ENCODE results near the gene PLCL2.
"Not testable (repeated sequence)": the region's sequence is repeated elsewhere in the genome, so short reads cannot be mapped to it uniquely, and the experiment has no call there.

Gene PLCL2

DNA sequence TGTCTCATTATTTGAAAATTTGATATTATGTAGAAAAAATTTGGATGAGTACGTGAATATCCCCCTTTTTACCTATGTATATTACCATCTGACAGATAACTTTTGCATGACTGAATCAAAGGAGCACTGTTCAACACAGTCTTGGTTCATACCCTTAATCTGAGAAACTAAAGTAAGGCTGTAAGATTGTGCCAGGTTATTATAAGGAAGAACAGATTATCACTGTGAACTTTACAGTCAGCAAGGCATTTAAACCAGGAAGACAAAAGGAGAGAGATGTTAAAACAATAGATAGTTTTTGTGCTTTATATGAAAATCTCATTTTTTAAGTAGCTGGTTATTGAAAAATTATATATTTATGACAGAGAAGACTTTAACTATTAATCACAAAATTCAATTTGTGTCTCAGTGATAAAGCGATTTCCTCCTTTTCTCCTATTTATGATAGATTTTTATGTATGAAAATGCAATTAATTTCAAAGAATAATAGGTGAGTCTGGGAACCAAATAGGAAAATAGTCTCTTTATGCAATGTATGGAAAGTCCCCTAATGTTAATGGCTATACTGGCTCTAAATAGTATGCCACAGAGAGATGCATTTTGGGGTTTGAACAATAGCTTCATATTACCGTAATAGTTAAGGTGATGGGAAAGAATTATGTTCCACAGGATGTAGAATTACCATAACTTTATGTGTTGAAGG is 33.4 kb downstream of the PLCL2 start:
- DNase-seq (ENCODE audit: low read depth), result no peak

DNA sequence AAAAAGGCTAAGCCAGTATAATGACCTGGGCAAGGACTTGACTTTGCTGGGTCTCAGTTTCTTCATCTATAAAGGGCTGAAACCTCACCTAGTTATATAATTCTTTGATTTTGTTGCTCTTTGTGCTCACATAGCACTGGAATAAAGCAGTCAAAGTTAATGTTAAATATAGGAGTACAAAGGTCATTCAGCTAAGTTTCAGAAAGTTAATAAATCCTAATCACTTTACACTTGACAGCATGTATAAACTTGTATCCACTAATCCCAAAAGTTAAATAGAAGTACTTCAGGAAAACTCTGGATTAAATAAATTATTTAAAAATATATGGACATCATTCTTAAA is 33.9 kb downstream of the PLCL2 start:
- DNase-seq (ENCODE audit: low read depth), result no peak

DNA sequence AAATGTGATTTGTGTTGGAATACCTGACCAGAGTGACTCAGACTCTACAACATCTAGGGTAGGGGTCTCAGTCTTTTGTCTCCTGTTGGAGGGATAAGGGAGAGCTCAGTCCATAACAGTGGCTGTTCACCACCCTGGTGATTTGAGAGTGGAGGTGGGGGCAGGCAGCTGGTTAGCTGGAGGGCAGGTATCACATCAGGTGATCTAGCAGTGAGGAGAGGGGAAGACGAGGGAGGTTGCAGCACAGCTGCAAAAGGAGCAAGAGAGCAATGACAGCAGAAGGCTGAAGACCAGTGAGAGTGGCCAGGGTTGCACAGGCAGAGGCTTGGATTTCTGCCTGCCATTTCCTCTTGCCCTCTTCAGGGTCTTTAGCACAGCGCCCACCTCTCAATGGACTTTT is 38.4 kb downstream of the PLCL2 start:
- no peak for DNase-seq (ENCODE audit: low read depth)

DNA sequence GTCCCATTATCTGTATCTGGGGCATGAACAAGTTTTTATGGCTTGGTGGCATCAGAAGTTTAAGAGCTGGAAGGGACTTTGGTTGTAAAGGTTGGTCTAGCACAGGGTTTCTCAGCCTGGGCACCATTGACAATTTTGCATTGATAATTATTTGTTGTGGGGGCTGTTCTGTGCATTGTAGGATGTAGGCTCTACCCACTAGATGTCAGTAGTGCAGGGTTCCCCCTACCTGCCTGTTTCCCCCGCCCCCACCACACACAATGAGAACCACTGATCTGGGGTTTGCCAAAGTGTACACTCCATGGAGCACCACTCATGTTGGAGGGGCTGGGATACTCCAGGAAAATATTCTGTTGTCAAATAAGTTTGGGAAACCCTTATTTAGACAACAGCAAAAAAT is 42.7 kb downstream of the PLCL2 start:
- no peak for DNase-seq (ENCODE audit: low read depth)

DNA sequence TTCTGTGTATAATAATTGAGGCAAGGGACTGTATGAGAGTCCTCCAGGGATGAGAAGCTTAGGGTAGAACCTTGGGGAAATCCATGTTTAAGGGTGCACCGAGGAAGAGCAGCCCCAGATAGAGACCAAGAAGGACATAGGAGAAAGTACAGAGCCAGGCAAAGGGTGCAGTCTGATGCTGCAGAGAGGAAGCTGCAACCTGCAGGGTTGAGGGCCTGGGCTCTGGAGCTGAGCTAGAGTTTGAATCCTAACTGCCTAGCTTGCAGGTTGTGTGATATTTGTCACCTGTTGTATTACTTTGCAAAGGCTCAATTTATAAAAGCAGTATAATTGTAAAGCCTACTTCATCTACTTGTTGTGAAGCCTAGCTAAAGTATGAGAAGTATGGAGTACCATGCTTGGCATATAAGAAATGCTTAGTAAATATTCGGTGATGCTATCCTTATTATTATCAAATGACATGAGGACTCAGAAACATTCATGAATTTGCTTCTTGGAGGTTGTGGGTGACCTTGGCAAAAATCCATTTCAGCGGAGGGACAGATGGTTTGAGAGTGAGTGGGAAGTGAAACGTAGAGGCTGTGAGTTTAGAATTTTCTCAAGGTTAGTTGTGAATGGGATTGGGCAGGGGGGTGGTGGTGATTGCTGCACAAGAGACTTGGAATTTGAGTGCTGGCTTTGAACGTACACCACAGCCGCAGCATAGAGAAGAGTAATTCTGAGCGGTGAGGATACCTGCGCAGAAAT is 43.8 kb downstream of the PLCL2 start:
- no peak for DNase-seq (ENCODE audit: low read depth)

DNA sequence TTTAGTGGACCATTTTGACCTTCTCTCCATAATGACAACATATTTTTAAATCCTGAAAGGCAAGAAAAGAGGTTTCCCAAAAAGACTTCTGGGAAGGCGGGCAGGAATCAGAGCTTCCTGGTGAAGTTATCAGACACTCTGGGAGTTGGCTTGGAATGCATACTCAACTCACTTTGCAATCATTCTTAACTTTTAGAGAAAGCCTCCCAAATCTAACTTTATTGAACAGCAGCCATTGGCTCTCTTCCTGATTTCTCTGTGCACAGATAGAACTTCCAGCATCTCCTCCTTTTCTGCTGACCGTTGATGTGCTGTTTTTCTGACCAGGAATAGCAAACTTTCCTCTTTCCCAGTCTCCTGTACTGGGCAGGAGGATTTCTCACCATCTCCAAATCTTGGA is 44.6 kb downstream of the PLCL2 start:
- no peak for DNase-seq (ENCODE audit: low read depth)

DNA sequence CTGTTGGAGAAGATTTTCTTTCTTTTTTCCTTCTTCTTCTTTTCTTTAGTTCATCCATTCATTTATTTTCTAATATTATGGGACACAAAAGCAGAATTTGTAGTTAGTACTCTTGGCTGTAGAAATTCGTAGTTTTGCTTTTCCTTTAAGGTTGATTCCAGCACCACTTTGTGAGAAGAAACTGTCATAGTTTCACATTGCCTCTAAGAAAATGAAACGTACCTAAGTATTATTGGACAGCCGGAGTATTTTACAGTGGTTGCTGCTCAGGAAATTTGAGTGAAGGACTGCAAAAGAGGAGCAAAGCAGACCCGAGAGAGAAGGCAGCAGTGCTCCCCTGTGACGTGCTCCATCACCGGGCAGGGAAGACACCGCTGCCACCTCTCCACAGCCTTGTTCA is 48.1 kb downstream of the PLCL2 start:
- no peak for DNase-seq (ENCODE audit: low read depth)

DNA sequence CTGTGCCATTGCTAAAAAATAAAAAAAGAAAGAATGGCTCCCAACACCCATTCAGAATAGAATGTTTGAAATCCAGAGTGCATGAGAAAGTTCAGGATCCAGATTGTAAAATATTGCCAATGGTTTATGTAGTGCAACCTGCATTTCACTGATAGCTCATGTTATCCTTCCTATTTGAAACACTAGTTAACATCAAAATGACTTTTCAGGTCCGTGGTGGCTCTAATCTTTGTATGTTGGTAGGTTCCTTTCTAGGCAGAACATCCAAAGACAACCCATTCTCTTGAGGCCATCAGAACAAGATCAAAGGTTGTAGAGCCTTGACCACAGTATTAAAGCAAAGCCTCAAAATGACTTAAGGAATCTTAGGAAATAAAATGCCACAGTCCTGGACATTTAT is 51.0 kb downstream of the PLCL2 start:
- no peak for DNase-seq (ENCODE audit: low read depth)

DNA sequence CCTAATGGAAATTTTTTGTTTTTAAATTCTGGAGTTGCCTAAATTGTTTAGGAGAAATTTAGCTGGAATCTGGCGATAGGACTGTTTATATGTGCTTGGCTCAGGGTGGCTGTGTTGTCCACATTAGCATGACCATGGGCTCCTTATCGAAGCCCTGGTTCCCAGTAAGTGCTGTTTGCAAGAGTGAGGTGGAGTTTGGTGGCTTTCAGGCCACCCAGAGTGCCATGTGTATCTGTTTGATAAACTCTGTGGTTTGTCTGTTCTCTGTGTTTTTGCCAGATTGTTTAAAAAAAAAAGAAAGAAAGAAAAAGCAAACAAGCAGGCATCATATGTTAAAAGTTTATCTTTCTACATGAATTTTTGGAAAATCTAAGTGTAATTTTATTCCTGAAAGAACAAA is 51.5 kb downstream of the PLCL2 start:
- no peak for DNase-seq (ENCODE audit: low read depth)

DNA sequence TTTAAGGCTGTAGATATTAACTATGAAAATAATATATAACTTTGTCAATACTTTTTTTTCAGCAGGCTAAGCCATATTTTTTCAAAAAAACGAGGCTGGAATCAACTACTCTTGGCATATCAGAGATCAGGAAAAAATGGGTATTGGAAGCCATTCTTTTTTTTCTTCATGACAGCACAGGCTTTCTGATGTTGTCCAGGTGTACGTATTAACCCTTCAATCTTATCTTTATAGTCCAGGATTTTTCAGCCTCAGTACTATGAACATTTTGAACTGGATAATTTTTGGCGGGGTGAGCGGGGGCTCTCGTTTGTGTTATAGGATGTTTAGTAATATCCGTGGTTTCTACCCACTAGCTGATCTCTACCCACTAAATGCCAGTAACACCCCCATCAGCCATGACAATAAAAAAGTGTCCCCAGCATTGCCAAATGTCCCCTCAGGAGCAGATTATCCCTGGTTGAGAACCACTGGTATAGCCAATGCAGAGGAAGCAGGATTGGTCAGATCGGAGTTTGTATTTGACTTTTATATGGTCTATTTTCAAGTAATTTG is 52.0 kb downstream of the PLCL2 start:
- no peak for DNase-seq (ENCODE audit: low read depth)

DNA sequence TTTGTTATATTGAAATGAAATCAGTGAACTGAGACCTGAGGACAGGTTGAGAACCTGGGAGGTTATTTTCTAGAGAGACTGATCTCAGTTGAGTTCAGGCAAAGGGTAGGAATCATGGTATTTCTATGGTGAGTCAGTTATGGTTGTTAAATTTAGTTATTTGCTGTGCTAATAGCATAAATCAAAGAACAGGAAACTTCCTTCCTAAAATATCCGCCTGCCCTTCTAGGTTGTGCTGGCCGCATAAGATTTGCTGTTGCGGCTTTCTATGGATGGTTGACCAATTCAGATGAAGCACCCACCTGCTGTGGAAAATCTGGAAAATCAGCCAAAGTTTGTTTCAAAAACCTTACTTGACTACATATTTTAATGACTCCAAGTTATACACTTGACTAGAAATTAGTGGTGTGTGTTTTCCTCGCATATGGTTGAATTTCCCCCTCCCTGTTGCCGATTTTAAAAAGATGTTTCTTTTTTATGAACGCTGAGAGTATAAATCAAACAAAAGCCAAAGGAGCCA is 52.6 kb downstream of the PLCL2 start:
- no peak for DNase-seq (ENCODE audit: low read depth)

DNA sequence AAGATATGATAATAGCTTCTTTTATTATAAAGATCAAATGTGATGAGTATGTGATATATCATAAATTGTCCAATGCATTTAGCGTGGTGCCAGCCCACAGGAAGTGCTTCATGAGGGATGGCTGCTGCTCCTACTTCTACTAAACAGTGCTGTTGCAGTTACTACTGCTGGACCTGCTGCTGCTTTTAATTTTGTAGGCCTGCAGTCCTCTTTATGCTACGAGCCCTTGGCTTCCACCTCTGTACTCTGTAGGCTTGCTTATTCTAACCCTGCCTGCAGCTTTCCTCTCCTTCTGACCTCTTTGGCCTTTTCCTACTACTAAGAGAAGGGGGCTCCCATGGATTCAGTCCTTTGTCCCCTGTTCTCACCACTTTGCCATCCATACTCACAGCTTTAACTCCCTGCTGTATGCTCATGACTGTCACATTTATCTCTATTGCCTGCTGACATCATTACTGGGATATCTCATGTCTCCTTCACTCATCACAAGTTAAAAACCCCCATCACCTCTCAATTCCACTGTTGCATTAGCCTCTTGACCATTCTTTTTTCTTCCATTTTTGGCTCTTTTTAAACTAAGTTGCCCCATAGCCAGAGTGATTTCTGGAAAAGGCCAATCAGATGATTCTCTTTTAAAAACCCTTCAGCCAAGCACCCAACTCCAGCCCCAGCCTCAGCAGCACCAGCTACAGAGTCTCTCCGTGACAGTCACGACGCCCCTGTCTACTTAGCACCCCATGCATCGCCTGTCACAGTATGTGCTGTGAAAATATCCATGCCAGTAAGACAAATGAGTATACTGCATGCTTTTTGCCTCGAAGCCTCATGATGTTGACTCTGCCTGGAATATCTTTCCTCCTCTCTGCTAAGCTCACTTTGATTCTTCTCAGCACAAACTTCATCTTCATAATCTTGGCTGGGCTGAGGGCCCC is 56.3 kb downstream of the PLCL2 start:
- DNase-seq (ENCODE audit: low read depth), result no peak

DNA sequence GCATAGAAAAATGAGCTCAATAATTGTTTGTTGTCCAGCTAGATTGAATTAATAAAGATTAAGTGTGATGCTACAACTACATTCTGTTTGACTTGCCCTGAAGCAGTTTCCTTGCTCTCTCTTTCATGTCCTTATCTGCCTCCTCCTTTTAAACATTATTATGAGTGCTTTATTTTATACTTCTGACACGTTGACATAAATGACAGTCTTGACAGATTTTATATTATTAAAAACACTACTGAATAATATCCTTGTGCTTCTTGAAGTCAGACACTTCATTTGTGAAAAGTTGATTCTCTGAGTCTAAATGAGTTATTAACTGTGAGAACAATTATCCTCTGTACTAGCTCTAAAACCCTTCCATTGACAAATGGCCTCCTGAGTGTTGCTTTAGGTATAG is 58.2 kb downstream of the PLCL2 start:
- DNase-seq (ENCODE audit: low read depth), result no peak

DNA sequence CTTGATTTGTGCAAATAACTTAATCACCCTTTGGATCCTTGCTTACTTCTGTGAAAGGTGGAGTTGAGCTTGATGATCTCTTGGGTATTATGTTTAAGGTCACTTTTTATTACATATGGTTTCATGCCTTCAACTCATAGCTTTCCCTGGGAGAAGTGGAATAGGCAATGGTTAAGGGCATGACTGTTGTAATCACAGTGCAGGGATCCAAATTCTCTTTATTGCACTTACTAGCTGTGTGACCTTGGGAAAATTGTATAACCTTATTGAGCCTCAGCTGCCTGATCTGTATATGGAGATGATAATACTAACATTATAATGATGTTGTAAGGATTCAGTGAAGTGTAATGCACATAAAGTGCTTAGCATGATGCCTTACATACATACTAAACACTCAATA is 59.1 kb downstream of the PLCL2 start:
- DNase-seq (ENCODE audit: low read depth), result no peak

DNA sequence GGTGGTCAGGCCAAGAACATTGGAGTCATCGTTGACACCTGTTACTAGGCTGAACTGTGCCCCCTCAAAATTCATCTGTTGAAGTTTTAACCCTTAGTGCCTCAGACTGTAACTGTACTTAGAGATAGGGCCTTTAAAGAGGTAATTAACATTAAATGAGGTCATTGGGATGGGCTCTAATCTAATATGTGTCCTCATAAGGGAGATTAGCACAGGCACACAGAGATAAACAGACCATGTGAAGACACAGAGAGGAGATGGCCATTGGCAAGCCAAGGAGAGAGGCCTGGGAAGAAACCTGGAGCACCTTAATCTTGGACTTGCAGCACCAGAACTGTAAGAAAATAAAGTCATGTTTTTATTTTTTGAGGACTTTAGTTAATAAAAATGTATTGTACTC is 59.6 kb downstream of the PLCL2 start:
- no peak for DNase-seq (ENCODE audit: low read depth)

DNA sequence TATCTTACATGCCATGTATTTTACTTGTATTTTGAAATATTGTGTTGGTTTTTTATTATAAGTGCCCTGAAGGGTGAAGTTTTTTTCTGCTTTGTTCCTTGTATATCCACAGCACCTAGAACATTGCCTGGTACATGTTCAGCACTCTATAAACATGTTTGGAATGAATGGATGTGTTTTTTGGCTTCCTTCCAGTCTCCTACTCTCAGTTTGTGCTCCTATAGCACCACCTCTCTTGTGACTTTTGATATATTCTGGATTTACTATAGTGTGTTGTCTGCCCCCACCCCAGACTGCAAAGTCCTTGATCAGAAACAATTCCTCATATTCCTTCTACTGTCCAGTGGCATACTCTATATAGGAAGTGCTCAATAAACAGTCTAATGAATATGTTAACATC is 60.6 kb downstream of the PLCL2 start:
- DNase-seq (ENCODE audit: low read depth), result no peak

DNA sequence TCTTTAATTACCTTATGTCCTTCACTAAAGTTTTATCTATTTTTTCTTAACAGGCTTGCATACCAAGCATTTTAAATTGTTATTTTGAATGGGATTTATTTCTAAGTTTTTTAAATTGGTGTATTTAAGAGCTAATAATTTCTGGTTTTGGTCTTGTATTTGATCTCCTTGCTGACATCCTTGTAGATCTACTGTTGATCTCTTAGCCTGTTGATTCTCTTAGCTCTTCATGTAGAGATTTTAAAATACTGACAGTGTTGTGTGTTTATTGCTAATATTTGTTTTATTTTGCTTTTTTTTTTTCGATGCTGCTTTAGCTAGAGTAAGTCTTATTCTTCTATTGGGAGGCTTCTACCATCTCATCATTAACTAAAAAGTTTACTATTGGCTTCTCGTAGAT is 65.5 kb downstream of the PLCL2 start:
- DNase-seq (ENCODE audit: low read depth), result no peak

DNA sequence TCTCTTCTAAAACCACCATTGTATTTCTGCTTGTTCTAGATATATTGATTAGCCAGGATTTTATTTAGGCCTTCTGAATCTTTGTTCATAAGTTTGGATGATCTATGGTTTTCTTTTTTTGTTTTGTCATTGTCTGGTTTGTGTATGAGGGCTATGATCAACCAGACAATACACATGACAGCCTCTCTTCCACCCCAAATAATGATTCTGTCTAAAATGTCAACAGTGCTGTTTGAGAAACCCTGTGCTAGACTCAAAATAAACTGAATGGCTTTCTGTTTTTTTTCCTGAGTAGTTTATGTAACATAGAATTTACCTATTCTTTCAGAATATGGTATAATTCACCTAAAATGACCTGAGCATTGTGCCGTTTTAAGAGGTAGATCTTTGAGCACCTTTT is 66.1 kb downstream of the PLCL2 start:
- no peak for DNase-seq (ENCODE audit: low read depth)

DNA sequence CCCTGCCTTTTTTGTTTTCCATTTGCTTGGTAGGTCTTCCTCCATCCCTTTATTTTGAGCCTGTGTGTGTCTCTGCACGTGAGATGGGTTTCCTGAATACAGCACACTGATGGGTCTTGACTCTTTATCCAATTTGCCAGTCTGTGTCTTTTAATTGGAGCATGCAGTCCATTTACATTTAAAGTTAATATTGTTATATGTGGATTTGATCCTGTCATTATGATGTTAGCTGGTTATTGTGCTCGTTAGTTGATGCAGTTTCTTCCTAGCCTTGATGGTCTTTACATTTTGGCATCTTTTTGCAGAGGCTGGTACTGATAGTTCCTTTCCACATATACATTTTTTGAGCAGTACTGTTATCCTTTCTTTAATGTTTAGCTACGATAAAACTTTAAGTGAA is 73.1 kb downstream of the PLCL2 start:
- DNase-seq (ENCODE audit: low read depth), result not testable (repeated sequence)

DNA sequence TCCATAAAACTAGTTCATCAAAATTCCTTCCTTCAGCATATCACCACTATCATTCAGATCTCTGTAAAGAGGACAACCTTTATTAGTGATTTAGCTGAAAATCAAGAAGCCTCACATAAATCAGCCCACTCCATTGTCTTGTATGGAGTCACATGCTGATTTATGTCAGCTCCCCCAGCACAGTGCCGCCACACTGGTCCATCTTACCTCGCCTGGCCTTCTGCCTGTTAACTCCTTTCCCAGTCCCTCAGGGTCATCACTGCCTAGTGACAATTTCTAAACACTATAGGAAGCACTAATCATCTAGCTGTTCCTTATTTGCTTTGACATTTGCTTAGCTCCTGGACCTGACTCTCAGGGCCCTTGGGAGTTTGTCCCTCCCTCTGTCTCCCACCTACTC is 75.4 kb downstream of the PLCL2 start:
- no peak for DNase-seq (ENCODE audit: low read depth)

DNA sequence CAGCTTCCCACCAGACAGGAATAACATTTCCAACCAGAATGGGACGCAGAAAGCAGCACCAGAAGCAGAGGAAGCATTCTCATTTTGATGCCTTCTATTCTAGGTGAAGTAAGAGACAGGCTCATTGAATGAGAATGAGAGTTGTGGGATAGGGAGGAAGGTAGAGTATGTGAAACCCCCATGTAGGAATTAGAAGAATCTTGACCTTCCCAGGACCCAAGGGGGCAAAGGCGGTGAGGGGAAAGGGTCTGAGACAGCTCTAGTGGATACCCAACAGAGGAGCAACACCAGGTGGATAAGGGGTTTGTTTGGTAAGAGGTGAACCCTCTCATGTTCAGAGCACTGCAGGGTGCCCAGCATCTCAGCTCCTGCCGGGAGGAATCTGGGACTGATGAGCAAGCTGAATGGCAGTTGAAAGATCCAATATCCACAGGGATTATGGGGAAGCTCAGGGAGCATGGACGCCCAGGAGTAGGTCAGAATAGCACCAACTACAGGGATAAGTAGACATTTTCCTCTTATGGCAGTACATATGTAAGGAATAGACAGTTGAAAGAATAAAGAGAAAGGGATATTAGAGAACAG is 77.0 kb downstream of the PLCL2 start:
- DNase-seq (ENCODE audit: low read depth), result no peak

DNA sequence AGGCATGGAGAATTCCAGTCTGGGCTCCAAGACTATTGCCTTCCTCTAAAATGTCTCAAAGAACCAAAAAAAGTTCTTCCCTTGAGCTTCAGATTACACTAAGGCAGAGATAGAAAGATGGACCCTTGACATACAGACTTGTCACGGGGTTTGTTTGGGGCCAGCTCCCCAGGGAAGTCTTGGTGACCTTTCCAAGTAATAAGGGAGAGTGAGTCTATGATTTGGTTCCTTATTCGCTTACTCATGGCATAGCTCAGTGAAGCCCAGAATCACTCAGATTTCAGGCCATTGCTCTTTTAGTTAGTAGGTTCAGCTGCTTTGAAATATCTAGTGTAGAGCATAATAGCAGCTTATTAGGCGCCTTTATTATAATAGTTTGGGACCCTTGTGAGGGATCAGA is 90.3 kb downstream of the PLCL2 start:
- DNase-seq (ENCODE audit: low read depth), result no peak

Data from GM04504 (cell line).